GDM1 (cell line): ENCODE measurements around the gene PPP1R9A.

Experiments used
- DNase-seq: peaks from one replicate; lab custom pipeline; 2025; lab: John Stamatoyannopoulos, UW

The PPP1R9A gene

GRCh38 chr7:94907026-94907810, at the start of gene PPP1R9A:
TSS of gene PPP1R9A (plus strand) at chr7:94907594. CDS start at chr7:94910114, 2,520 bp downstream.
- no peak for DNase-seq

- no peak for DNase-seq
Observed at GRCh38 chr7:94871132-94871531, 36.3 kb upstream of the PPP1R9A start.

DNA sequence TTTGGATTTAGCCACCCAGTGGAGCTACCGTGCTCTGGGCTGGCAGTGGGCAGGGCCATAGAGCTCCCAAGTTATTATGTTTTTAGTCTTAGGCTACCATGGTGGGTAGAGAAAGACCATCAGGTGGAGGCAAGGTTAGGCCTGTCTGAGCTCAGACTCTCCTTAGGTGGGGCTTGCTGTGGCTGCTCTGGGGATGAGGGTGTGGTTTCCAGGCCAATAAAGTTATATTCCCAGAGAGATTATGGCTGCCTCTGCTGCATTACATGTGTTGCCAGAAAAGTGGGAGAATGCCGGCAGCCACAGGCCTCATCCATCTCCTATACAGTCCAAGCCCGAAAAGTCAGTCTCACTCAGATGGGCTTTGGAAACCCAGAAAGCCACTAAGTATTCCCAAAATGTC, 34.2 kb upstream of the PPP1R9A start:
- DNase-seq = no peak

GRCh38 chr7:94874036-94874785, 33.2 kb upstream of the PPP1R9A start:
- no peak for DNase-seq

DNA sequence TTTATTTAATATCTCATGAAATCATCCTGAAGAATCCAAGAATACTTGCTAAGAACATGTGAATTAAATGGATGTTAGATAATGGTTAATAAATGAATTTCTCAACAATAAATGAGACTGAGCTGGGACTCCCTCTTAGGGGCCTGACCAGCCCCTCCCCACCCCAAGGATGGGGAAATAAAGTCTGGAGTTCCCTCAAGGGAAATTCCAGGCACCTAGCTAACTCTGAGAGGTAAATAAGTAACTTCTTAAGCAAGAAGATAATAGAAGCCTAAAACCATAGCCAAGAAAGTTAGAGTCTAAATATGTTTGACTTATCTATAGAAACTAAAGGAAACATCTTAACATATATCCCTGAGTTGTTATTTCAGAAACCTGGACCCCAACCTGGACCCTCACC, 32.2 kb upstream of the PPP1R9A start:
- no peak for DNase-seq

- no peak for DNase-seq
Observed at GRCh38 chr7:94877731-94878670, 29.4 kb upstream of the PPP1R9A start.

DNA sequence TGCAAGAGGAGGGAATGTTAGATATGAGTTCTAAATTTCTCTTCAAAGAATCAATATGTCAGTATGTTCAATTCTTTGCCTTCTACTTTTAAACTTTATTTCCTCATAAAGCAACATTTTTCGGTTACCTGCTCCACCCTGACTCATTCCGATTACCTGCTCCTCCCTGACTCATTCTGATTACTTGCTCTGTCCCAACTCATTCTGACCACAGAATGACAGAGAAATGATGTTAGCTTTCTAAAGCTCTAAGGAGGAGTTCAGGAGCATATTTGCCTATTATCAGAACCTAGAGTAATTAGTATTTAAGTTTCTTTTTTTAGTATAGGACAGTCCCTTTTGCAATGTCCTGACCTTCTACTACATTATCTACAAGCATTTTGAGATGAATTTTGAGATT, 24.5 kb upstream of the PPP1R9A start:
- DNase-seq = no peak

DNA sequence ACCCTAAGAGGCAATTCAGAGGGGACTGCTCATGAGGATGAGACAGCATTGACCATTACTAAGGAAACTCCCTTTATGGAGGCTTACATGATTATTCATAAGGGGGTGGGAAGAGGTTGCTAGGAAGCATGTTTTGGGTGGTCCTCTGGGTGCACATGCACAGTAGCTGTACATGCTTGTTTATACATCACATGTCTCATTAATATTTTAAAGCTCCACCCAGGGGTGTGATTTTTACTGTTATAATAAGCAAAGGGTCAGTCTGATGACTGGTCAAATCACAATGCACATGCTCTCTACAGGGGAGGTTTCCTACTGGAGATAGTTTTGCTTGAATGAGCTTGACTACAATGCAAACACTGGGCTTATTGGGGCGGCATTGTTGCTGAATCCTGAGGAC, 23.8 kb upstream of the PPP1R9A start:
- no peak for DNase-seq

- DNase-seq = no peak
Observed at GRCh38 chr7:94888551-94888950, 18.8 kb upstream of the PPP1R9A start.

DNA sequence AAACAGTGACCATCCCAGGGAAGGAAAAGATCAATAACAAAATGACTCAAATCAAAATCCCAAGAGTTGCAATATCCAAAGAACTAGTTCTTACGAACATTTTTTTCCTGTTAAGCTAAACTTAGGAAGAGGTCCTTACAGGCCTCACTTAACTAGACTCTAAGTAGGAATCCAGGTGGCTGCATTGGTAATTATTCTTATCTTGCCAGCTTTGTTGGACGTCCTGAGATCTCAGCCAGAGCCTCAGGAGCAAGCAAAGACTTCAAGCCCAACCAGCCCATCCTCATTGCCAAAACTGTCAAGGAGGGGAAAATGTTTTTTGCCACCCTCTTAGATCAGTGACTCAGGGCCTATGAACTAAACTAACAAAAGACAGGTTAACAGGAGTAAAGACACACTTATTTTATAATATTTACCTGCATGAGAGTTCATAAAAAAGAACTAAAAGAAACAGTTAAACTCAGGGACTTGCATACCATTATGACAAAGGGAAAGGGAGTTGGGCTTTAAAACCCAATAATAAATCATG, 18.3 kb upstream of the PPP1R9A start:
- DNase-seq = no peak

DNA sequence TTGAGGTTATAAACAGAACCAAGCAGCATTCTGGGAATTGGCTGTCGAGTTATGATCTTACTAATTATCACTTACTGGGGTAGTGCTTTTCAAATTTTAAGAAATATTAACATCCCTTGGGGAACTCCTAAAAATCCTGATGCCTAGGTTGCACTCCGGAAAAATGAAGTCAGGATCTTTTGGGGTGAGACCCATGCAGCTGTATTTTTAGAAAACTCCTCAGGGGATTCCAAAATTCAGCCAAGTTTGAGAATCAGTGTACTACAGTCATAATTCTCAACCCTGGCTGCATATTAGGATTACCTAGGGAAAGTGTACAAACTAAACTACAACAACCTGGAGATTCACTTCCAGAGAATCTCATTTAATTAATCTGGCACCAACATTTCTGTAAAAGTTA, 17.2 kb upstream of the PPP1R9A start:
- DNase-seq = no peak

DNA sequence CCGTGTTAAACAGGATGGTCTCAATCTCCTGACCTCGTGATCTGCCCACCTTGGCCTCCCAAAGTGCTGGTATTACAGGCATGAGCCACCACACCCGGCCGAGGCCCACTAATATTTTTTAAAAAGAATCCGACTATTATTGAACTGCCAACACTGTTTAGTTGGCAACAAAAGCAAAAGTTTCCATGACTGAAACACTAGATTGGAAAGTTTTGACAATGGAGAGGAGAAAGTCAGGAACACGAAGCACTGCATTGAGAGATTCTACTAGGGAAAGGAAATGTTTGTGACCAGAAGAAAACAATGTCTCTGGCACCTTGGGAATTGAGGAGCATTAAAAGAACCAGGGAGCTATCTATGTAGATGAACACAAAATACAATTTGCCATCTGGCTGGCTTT, 13.7 kb upstream of the PPP1R9A start:
- no peak for DNase-seq

GRCh38 chr7:94897541-94897940, 9.9 kb upstream of the PPP1R9A start:
- DNase-seq = no peak

DNA sequence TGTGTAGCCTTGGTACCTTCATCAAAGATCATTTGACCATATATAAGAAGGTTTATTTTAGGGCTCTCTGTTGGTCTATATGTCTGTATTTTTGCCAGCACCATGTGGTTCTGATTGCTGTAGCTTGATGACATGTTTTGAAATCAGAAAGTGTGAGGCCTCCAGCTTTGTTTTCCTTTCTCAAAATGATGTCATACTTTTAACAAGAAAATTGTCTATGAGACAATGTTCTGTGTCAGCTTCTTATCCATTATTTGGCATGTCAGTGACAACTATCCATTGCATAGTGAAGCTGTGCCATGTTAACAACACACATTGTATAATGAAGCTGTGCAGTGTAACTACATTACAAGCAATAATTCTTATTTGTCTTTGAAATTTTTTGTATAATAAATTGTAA, 9.1 kb upstream of the PPP1R9A start:
- no peak for DNase-seq

DNA sequence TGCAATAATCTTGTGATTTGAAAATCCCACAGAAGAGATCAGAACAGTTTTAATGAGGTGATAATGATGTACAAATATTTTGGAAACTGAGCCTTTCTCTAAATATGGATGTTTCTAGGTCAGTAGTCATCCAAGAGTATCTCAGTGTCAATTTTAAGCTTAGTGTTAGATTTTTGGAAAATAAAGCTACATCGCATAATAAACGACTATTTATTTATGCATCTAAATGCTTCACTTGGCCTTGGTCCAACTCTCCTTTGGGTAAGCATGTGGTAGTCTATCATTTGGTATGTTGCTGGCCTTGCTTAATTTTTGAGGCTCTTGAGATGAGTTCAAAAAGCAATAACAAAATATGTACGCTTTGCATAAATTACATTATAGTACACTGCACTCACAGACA, 5.4 kb upstream of the PPP1R9A start:
- DNase-seq = no peak

DNA sequence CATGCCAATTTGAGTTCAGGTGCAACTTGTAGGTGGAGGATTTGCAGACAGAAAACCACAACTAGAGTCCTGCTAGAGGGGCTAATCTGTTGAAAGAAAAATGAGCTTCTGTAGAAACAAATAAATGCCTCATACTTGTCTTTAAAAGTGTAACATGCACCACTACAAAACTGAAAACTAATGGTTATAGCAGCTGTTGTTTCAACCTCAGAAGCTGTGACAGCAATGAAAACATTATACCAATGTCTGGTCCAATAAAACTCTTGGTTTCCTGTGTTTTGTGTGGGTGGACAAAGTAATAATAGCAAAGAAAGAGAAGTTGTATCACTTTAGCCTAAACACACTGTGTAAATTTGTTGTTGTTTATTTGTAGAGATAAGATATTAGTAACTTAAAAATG, 3.4 kb upstream of the PPP1R9A start:
- DNase-seq = no peak

DNA sequence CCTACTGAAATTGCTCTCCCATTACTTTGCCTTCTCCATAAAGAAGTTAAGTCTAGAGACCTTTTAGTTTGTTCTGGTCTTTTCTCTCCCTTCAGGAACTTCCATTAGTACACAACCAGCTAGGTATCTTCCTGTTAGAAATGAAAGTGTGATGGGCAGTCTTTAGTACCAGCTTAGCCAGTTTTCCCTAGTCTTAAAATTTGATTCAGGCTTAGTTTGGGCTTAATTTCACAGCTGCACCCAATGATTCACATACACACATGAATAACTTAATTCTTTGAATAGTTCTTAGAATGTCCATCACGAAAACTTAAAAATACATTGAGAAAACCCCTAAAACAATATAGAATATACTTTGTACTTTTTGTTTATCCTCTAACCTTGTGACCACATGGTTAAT, 2.4 kb upstream of the PPP1R9A start:
- no peak for DNase-seq

- no peak for DNase-seq
Observed at GRCh38 chr7:94906065-94906851, 1.1 kb upstream of the PPP1R9A start.

GRCh38 chr7:94907811-94908322, 473 bp downstream of the PPP1R9A start:
- DNase-seq = no peak

GRCh38 chr7:94908323-94909178, 1.2 kb downstream of the PPP1R9A start:
- no peak for DNase-seq
